NAMALWA (cell line): ENCODE measurements around the gene CELA2A.
"Not testable (repeated sequence)": the region's sequence is repeated elsewhere in the genome, so short reads cannot be mapped to it uniquely, and the experiment has no call there.

Experiments used
- DNase-seq: peaks from one replicate; pipeline ENCODE4 v3.0.0-alpha.2; 2015; ENCODE audit warnings: low spot score

Gene CELA2A

GRCh38 chr1:15425521-15425920 lies 31.0 kb upstream of the CELA2A start:
- DNase-seq, result no peak

GRCh38 chr1:15425958-15426357 lies 30.6 kb upstream of the CELA2A start:
- no peak for DNase-seq

GRCh38 chr1:15426492-15427279 lies 29.8 kb upstream of the CELA2A start:
- no peak for DNase-seq

GRCh38 chr1:15427280-15427666 lies 29.3 kb upstream of the CELA2A start:
- DNase-seq, result no peak

- DNase-seq, result not testable (repeated sequence)
Observed at GRCh38 chr1:15428252-15428651, 28.3 kb upstream of the CELA2A start.

- DNase-seq, result no peak
Observed at GRCh38 chr1:15428815-15429435, 27.6 kb upstream of the CELA2A start.

- no peak for DNase-seq
Observed at GRCh38 chr1:15429701-15430149, 26.8 kb upstream of the CELA2A start.

- DNase-seq, result peak; percentile 78
Observed at GRCh38 chr1:15430787-15431570, 25.6 kb upstream of the CELA2A start.

GRCh38 chr1:15431571-15431948 lies 25.0 kb upstream of the CELA2A start:
- no peak for DNase-seq

GRCh38 chr1:15432324-15432723 lies 24.2 kb upstream of the CELA2A start:
- no peak for DNase-seq

GRCh38 chr1:15433471-15433870 lies 23.1 kb upstream of the CELA2A start:
- DNase-seq, result no peak

GRCh38 chr1:15434739-15435138 lies 21.8 kb upstream of the CELA2A start:
- DNase-seq, result not testable (repeated sequence)

GRCh38 chr1:15435239-15436077 lies 21.1 kb upstream of the CELA2A start:
- no peak for DNase-seq

- DNase-seq, result no peak
Observed at GRCh38 chr1:15436881-15437442, 19.6 kb upstream of the CELA2A start.

GRCh38 chr1:15439325-15439724 lies 17.2 kb upstream of the CELA2A start:
- DNase-seq, result no peak

- DNase-seq, result no peak
Observed at GRCh38 chr1:15440357-15440756, 16.2 kb upstream of the CELA2A start.

GRCh38 chr1:15441247-15441646 lies 15.3 kb upstream of the CELA2A start:
- no peak for DNase-seq

- DNase-seq, result no peak
Observed at GRCh38 chr1:15442119-15442518, 14.4 kb upstream of the CELA2A start.

- DNase-seq, result no peak
Observed at GRCh38 chr1:15442759-15443158, 13.8 kb upstream of the CELA2A start.

- no peak for DNase-seq
Observed at GRCh38 chr1:15443281-15443680, 13.3 kb upstream of the CELA2A start.
